WTC11 (cell line): Measurements from ENCODE around the gene SYCP1. TPM values are rescaled to one million over a fixed set of nuclear protein-coding genes. Genes with fewer than 3 reads are reported as not detected.

ENCODE experiments used
- ATAC-seq: fragments of 200-7000 bp; cut with Tn5 transposase; 2 replicates; pipeline ENCODE4 v1.10.0; 2021; ENCODE audit warnings: mild to moderate bottlenecking, moderate library complexity
- CTCF ChIA-PET: fragments of 300-600 bp; sonication (Branson Sonifier 250); formaldehyde crosslinking; loops from one replicate; lab custom pipeline; 2021; ENCODE audit warnings: antibody characterized with exemption; lab: Charles Lee
- POLR2A ChIA-PET: fragments of 350-600 bp; sonication (Branson Sonifier 250); formaldehyde crosslinking; loops from one replicate; lab custom pipeline; 2021; ENCODE audit warnings: antibody characterized with exemption; lab: Charles Lee
- DNase-seq: peaks from one replicate; pipeline ENCODE4 v3.0.0; 2021; ENCODE audit warnings: low spot score
- H3K27ac Mint-ChIP-seq: 2 replicates; pipeline ENCODE4 v1.8.0; 2021; ENCODE audit warnings: mixed read lengths
- H3K27me3 Mint-ChIP-seq: 2 replicates; pipeline ENCODE4 v1.8.0; 2021; ENCODE audit warnings: low read depth, mild to moderate bottlenecking, moderate library complexity, mixed read lengths
- H3K36me3 Mint-ChIP-seq: 2 replicates; pipeline ENCODE4 v1.8.0; 2021; ENCODE audit warnings: mixed read lengths
- H3K4me1 Mint-ChIP-seq: 2 replicates; pipeline ENCODE4 v1.8.0; 2022; ENCODE audit warnings: mixed read lengths
- H3K4me3 Mint-ChIP-seq: 2 replicates; pipeline ENCODE4 v1.8.0; 2021; ENCODE audit warnings: mild to moderate bottlenecking, moderate library complexity, mixed read lengths
- H3K9me3 Mint-ChIP-seq: 2 replicates; pipeline ENCODE4 v1.8.0; 2021; ENCODE audit warnings: mixed read lengths
- AR ChIP-seq: fragments of 250-450 bp; sonication (Bioruptor Pico); IDR thresholded peaks from 2 replicates; pipeline ENCODE4 v1.9.0; 2021; ENCODE audit warnings: mild to moderate bottlenecking
- ATF1 ChIP-seq: sonication (generic); formaldehyde crosslinking; IDR thresholded peaks from 2 replicates; pipeline ENCODE4 v1.8.1; 2023; ENCODE audit warnings: mild to moderate bottlenecking, moderate library complexity, missing genetic modification reagents
- ATF2 ChIP-seq: sonication (generic); formaldehyde crosslinking; IDR thresholded peaks from 2 replicates; pipeline ENCODE4 v1.8.1; 2022; ENCODE audit warnings: low read depth, missing genetic modification reagents, borderline replicate concordance
- GRHL2 ChIP-seq: fragments of 250-450 bp; sonication (Bioruptor Pico); IDR thresholded peaks from 2 replicates; pipeline ENCODE4 v1.8.0; 2022; ENCODE audit warnings: mild to moderate bottlenecking, moderate library complexity; ENCODE audit not compliant: insufficient replicate concordance, severe bottlenecking
- MYBL2 ChIP-seq: sonication (generic); formaldehyde crosslinking; IDR thresholded peaks from 2 replicates; pipeline ENCODE4 v1.8.1; 2023; ENCODE audit warnings: mild to moderate bottlenecking, moderate library complexity, missing genetic modification reagents
- NR1H2 ChIP-seq: sonication (generic); formaldehyde crosslinking; IDR thresholded peaks from 2 replicates; pipeline ENCODE4 v1.9.0; 2021; ENCODE audit warnings: mild to moderate bottlenecking, moderate library complexity, missing genetic modification reagents
- SOX15 ChIP-seq: fragments of 250-450 bp; sonication (Bioruptor Pico); IDR thresholded peaks from 2 replicates; pipeline ENCODE4 v1.9.0; 2021; ENCODE audit warnings: mild to moderate bottlenecking
- TCF7 ChIP-seq: sonication (generic); formaldehyde crosslinking; IDR thresholded peaks from 2 replicates; pipeline ENCODE4 v1.8.0; 2022; ENCODE audit warnings: mild to moderate bottlenecking, low read depth, missing genetic modification reagents, moderate library complexity
- TEAD1 ChIP-seq: sonication (generic); formaldehyde crosslinking; IDR thresholded peaks from 2 replicates; pipeline ENCODE4 v1.8.0; 2022; ENCODE audit warnings: mild to moderate bottlenecking, missing genetic modification reagents
- ZBTB21 ChIP-seq: sonication (generic); formaldehyde crosslinking; IDR thresholded peaks from 2 replicates; pipeline ENCODE4 v1.8.1; 2023; ENCODE audit warnings: mild to moderate bottlenecking, missing genetic modification reagents, borderline replicate concordance
- ZNF121 ChIP-seq: sonication (generic); formaldehyde crosslinking; IDR thresholded peaks from 2 replicates; pipeline ENCODE4 v1.8.0; 2023; ENCODE audit warnings: missing genetic modification reagents
- ZNF219 ChIP-seq: sonication (generic); formaldehyde crosslinking; IDR thresholded peaks from 2 replicates; pipeline ENCODE4 v1.8.0; 2023; ENCODE audit warnings: missing genetic modification reagents, mild to moderate bottlenecking, borderline replicate concordance
- ZNF416 ChIP-seq: fragments of 250-450 bp; sonication (Bioruptor Pico); IDR thresholded peaks from 2 replicates; pipeline ENCODE4 v1.9.0; 2021; ENCODE audit warnings: mild to moderate bottlenecking, inconsistent platforms
- ZNF425 ChIP-seq: fragments of 250-450 bp; sonication (Bioruptor Pico); conservative IDR thresholded peaks from 2 replicates; pipeline ENCODE4 v1.9.0; 2021; ENCODE audit warnings: mild to moderate bottlenecking
- ZNF512 ChIP-seq: sonication (generic); formaldehyde crosslinking; IDR thresholded peaks from 2 replicates; pipeline ENCODE4 v1.8.1; 2022; ENCODE audit warnings: missing genetic modification reagents, borderline replicate concordance
- total RNA-seq: library from RNA; stranded (reverse); gene quantifications from 3 replicates; pipeline ENCODE4 v1.2.3, GENCODE V29; 2021
- TF ChIP-seq, protein P1 (sequence below): sonication (generic); formaldehyde crosslinking; IDR thresholded peaks from 2 replicates; pipeline ENCODE4 v1.8.0; 2023; ENCODE audit warnings: mild to moderate bottlenecking, missing genetic modification reagents
- TF ChIP-seq, protein P2 (sequence below): sonication (generic); formaldehyde crosslinking; IDR thresholded peaks from 2 replicates; pipeline ENCODE4 v1.8.1; 2023; ENCODE audit warnings: mild to moderate bottlenecking, moderate library complexity, missing genetic modification reagents
- TF ChIP-seq, protein P3 (sequence below): sonication (generic); formaldehyde crosslinking; IDR thresholded peaks from 2 replicates; pipeline ENCODE4 v1.8.0; 2022; ENCODE audit warnings: mild to moderate bottlenecking, missing genetic modification reagents

The SYCP1 gene
- total RNA-seq, 1 experiment from 2014 or later, result not detected

DNA sequence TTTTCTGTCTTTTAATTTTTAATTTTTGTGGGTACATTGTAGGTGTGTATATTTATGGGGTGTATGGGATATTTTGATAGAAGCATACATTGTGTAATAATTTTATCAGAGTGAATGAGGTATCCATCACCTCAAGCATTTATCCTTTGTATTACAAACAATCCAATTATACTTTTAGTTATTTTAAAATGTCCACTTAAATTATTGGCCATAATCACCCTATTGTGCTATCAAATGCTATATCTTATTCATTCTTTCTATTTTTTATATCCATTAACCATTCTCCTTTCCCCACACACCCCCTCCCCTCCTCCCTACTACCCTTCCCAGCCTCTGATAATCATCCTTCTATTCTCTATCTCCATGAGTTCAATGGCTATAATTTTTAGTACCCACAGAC, 104.8 kb downstream of the SYCP1 start:
- CTCF ChIA-PET, result interaction anchor here (0.5 kb wide), 1 partner anchor 559 kb away, joined by 3 read pairs; no protein-coding TSS in a partner anchor
- ATAC-seq, result no peak
- Mint-ChIP-seq H3K27me3 (peaks cover 11% of the 10 kb centered on the region; the same call in 1 of the 2 replicates), H3K4me1 (no peaks in the 10 kb centered on the region), H3K9me3 (no peaks in the 10 kb centered on the region), H3K27ac (no peak overlapping the region), H3K36me3 (no peaks in the 10 kb centered on the region), H3K4me3 (no peak overlapping the region)
- TF ChIP-seq ZNF425 (CRISPR knock-in tag) (no peak), SOX15 (CRISPR knock-in tag) (no peak), ZNF219 (no peak), ZBTB21 (CRISPR knock-in tag) (no peak), GRHL2 (no peak), ATF2 (CRISPR knock-in tag) (no peak), TEAD1 (CRISPR knock-in tag) (no peak), AR (no peak), TCF7 (CRISPR knock-in tag) (no peak)
- TF ChIP-seq, protein P1, sequence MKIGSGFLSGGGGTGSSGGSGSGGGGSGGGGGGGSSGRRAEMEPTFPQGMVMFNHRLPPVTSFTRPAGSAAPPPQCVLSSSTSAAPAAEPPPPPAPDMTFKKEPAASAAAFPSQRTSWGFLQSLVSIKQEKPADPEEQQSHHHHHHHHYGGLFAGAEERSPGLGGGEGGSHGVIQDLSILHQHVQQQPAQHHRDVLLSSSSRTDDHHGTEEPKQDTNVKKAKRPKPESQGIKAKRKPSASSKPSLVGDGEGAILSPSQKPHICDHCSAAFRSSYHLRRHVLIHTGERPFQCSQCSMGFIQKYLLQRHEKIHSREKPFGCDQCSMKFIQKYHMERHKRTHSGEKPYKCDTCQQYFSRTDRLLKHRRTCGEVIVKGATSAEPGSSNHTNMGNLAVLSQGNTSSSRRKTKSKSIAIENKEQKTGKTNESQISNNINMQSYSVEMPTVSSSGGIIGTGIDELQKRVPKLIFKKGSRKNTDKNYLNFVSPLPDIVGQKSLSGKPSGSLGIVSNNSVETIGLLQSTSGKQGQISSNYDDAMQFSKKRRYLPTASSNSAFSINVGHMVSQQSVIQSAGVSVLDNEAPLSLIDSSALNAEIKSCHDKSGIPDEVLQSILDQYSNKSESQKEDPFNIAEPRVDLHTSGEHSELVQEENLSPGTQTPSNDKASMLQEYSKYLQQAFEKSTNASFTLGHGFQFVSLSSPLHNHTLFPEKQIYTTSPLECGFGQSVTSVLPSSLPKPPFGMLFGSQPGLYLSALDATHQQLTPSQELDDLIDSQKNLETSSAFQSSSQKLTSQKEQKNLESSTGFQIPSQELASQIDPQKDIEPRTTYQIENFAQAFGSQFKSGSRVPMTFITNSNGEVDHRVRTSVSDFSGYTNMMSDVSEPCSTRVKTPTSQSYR (CRISPR knock-in tag), result no peak
- TF ChIP-seq, protein P2, sequence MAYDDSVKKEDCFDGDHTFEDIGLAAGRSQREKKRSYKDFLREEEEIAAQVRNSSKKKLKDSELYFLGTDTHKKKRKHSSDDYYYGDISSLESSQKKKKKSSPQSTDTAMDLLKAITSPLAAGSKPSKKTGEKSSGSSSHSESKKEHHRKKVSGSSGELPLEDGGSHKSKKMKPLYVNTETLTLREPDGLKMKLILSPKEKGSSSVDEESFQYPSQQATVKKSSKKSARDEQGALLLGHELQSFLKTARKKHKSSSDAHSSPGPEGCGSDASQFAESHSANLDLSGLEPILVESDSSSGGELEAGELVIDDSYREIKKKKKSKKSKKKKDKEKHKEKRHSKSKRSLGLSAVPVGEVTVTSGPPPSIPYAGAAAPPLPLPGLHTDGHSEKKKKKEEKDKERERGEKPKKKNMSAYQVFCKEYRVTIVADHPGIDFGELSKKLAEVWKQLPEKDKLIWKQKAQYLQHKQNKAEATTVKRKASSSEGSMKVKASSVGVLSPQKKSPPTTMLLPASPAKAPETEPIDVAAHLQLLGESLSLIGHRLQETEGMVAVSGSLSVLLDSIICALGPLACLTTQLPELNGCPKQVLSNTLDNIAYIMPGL (CRISPR knock-in tag), result no peak
- TF ChIP-seq, protein P3, sequence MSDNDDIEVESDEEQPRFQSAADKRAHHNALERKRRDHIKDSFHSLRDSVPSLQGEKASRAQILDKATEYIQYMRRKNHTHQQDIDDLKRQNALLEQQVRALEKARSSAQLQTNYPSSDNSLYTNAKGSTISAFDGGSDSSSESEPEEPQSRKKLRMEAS (CRISPR knock-in tag), result no peak
- POLR2A ChIA-PET, result interaction anchor here (0.6 kb wide), 1 partner anchor 26 kb away, joined by 3 read pairs; no protein-coding TSS in a partner anchor
- DNase-seq, result no peak

- Mint-ChIP-seq H3K36me3 (no peaks in the 10 kb centered on the region), H3K4me1 (no peaks in the 10 kb centered on the region), H3K27ac (no peak overlapping the region), H3K4me3 (no peak overlapping the region), H3K9me3 (no peaks in the 10 kb centered on the region; the same call in 1 of the 2 replicates), H3K27me3 (no peaks in the 10 kb centered on the region; the same call in 1 of the 2 replicates)
- DNase-seq, result no peak
- POLR2A ChIA-PET, result no interaction called here
- ATAC-seq, result no peak
- CTCF ChIA-PET, result interaction anchor here (1.2 to 1.9 kb wide), 2 partner anchors 63 to 76 kb away, joined by 4 to 9 read pairs; no protein-coding TSS in a partner anchor
- TF ChIP-seq MYBL2 (CRISPR knock-in tag), result no peak
- no peak for TF ChIP-seq ATF1 (CRISPR knock-in tag)
- no peak for TF ChIP-seq ZNF416 (CRISPR knock-in tag)
- TF ChIP-seq, protein P1 (CRISPR knock-in tag), result no peak
- no peak for TF ChIP-seq NR1H2 (CRISPR knock-in tag)
- TF ChIP-seq ZNF512 (CRISPR knock-in tag), result no peak
- TF ChIP-seq ZNF121 (CRISPR knock-in tag), result no peak
These were observed 122.2 kb downstream of the SYCP1 start for GRCh38 chr1:114976891-114977290.
